PC-9 (cell line): ENCODE results near the gene TMEM121B. TPM values are rescaled to one million over a fixed set of nuclear protein-coding genes. Genes with fewer than 3 reads are reported as not detected.

ENCODE experiments used
- BruUV-seq: library from RNA; stranded (reverse); fragments of 400-500 nt; replicated peaks from 2 replicates; lab custom pipeline; 2021; lab: Mats Ljungman, UMichigan
- CTCF ChIA-PET: fragments of 300-600 bp; sonication (Branson Sonifier 250); formaldehyde crosslinking; loops from one replicate; lab custom pipeline; 2022; ENCODE audit warnings: antibody characterized with exemption; lab: Charles Lee
- POLR2A ChIA-PET: fragments of 300-600 bp; sonication (Branson Sonifier 250); formaldehyde crosslinking; loops from one replicate; lab custom pipeline; 2022; ENCODE audit warnings: antibody characterized with exemption; ENCODE audit not compliant: unreplicated experiment; lab: Charles Lee
- DNase-seq, 2 experiments: peaks; one replicate each; pipeline versions ENCODE4 v3.0.0 to v3.0.0-alpha.2; 2015 to 2022; ENCODE audit warnings: mixed read lengths in 1 of 2
- H2AFZ ChIP-seq: fragments of 200-600 bp; sonication (generic); 2 replicates; pipeline ENCODE4 v1.8.1; 2017; ENCODE audit warnings: antibody characterized with exemption
- H3F3A ChIP-seq: fragments of 200-600 bp; sonication (generic); 2 replicates; pipeline ENCODE4 v1.8.1; 2017; ENCODE audit warnings: antibody characterized with exemption, mild to moderate bottlenecking, low read depth; ENCODE audit not compliant: insufficient read depth
- H3K27ac ChIP-seq: fragments of 200-600 bp; sonication (generic); 2 replicates; pipeline ENCODE4 v1.6.1; 2016; ENCODE audit warnings: mixed run types
- H3K27me3 ChIP-seq: fragments of 200-600 bp; sonication (generic); 2 replicates; pipeline ENCODE4 v1.6.1; 2016; ENCODE audit warnings: low read depth, mixed run types; ENCODE audit not compliant: insufficient read depth
- H3K36me3 ChIP-seq: fragments of 200-600 bp; sonication (generic); 2 replicates; pipeline ENCODE4 v1.6.1; 2016; ENCODE audit warnings: low read depth, mixed run types
- H3K4me1 ChIP-seq: fragments of 200-600 bp; sonication (generic); replicated peaks from 2 replicates; pipeline ENCODE4 v1.6.1; 2016; ENCODE audit warnings: mixed run types; ENCODE audit not compliant: insufficient read depth
- H3K4me2 ChIP-seq: fragments of 200-600 bp; sonication (generic); 2 replicates; pipeline ENCODE4 v1.6.1; 2017; ENCODE audit warnings: mixed run types
- H3K4me3 ChIP-seq: fragments of 200-600 bp; sonication (generic); 2 replicates; pipeline ENCODE4 v1.6.1; 2016; ENCODE audit warnings: mixed run types
- H3K79me2 ChIP-seq: fragments of 200-600 bp; sonication (generic); 2 replicates; pipeline ENCODE4 v1.6.1; 2017; ENCODE audit warnings: low read depth, mixed run types
- H3K9me2 ChIP-seq: fragments of 200-600 bp; sonication (generic); 2 replicates; pipeline ENCODE4 v1.8.1; 2017; ENCODE audit warnings: mild to moderate bottlenecking; ENCODE audit not compliant: insufficient read depth
- H3K9me3 ChIP-seq: fragments of 200-600 bp; sonication (generic); 2 replicates; pipeline ENCODE4 v1.8.1; 2016; ENCODE audit warnings: low read depth; ENCODE audit not compliant: insufficient read depth
- H4K20me1 ChIP-seq: fragments of 200-600 bp; sonication (generic); 2 replicates; pipeline ENCODE4 v1.8.1; 2017; ENCODE audit not compliant: insufficient read depth
- EZH2 ChIP-seq: fragments of 200-600 bp; sonication (generic); IDR thresholded peaks from 2 replicates; pipeline ENCODE4 v1.8.0; 2017; ENCODE audit warnings: antibody characterized with exemption, low read depth
- intact Hi-C: fragments of 100-400 bp; cut with micrococcal nuclease; formaldehyde crosslinking; loops from one replicate; pipeline ENCODE4 v1.10.0; 2022; ENCODE audit not compliant: unreplicated experiment
- total RNA-seq: library from RNA; stranded (reverse); gene quantifications from 2 replicates; pipeline ENCODE4 v1.2.3, GENCODE V29; 2021
- TF ChIP-seq, protein P1 (sequence below): fragments of 200-600 bp; sonication (generic); conservative IDR thresholded peaks from 2 replicates; pipeline ENCODE4 v1.6.1; 2017; ENCODE audit warnings: mixed run types, antibody characterized with exemption, mild to moderate bottlenecking, moderate library complexity

TMEM121B gene
- total RNA-seq, 1 experiment from 2014 or later = not detected

DNA sequence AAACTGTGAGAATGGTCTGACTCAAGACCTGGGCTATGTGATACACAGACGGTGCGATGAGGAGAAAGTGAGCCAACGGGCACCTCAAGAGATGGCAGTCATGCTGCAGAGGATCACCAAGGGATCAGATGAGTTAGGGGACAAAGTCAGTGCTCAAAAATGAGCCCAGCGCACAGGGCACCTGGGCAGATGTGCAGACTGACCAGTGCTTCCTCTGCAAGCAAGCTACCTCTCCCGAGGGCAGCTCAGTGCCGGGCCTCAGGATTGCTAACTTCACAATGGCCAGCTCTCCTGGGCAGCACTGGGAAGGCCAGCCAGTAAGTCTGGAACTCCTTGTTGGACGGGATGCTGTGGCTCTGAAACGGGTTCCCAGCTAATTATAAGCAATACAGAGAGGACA, 22.7 kb upstream of the TMEM121B start:
- Histone ChIP-seq H3K9me3 (no peaks in the 10 kb centered on the region), H3K4me1 (no peaks in the 10 kb centered on the region), H3K4me3 (no peak overlapping the region), H3F3A (no peaks in the 10 kb centered on the region), H3K27ac (no peak overlapping the region), H3K36me3 (no peaks in the 10 kb centered on the region), H4K20me1 (no peaks in the 10 kb centered on the region), H3K4me2 (no peak overlapping the region), H3K79me2 (no peaks in the 10 kb centered on the region), H2AFZ (no peak overlapping the region), H3K27me3 (no peaks in the 10 kb centered on the region), H3K9me2 (no peaks in the 10 kb centered on the region)
- intact Hi-C loops = no loop called here
- no TSS peak for BruUV-seq
- TF ChIP-seq, protein P1, sequence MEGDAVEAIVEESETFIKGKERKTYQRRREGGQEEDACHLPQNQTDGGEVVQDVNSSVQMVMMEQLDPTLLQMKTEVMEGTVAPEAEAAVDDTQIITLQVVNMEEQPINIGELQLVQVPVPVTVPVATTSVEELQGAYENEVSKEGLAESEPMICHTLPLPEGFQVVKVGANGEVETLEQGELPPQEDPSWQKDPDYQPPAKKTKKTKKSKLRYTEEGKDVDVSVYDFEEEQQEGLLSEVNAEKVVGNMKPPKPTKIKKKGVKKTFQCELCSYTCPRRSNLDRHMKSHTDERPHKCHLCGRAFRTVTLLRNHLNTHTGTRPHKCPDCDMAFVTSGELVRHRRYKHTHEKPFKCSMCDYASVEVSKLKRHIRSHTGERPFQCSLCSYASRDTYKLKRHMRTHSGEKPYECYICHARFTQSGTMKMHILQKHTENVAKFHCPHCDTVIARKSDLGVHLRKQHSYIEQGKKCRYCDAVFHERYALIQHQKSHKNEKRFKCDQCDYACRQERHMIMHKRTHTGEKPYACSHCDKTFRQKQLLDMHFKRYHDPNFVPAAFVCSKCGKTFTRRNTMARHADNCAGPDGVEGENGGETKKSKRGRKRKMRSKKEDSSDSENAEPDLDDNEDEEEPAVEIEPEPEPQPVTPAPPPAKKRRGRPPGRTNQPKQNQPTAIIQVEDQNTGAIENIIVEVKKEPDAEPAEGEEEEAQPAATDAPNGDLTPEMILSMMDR = no peak
- no peak for TF ChIP-seq EZH2
- ChIA-PET CTCF (interaction anchor here (0.5 kb wide), 1 partner anchor 535 kb away, joined by 3 read pairs; no protein-coding TSS in a partner anchor), POLR2A (interaction anchor here (0.6 kb wide), 1 partner anchor 27 kb away, joined by 3 read pairs; no protein-coding TSS in a partner anchor)
- no peak for DNase-seq

DNA sequence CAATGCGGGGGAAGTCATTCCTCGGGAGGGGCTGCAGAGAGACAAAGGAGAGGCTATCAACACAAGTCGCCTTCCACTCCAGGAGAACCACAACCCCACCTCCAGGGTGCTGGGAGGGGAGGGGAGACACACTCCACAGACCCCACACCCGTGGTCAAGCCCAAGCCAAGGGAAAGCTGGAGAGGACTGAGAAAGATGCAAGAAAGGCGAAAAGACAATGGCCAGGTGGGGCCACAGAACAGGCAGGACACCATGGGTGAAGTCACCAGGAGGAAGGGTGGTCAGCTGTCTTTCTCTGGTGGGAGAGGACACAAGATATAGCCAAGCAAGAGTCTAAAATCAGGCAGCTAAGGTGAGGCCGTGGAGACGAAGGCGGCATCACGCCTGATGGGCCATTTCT, 21.9 kb upstream of the TMEM121B start:
- Histone ChIP-seq H3K27ac (no peak overlapping the region), H3K36me3 (no peaks in the 10 kb centered on the region), H3K79me2 (no peaks in the 10 kb centered on the region), H3F3A (no peaks in the 10 kb centered on the region), H3K9me3 (no peaks in the 10 kb centered on the region), H3K4me2 (no peak overlapping the region), H4K20me1 (no peaks in the 10 kb centered on the region), H3K9me2 (no peaks in the 10 kb centered on the region), H2AFZ (no peak overlapping the region), H3K4me3 (no peak overlapping the region), H3K4me1 (no peaks in the 10 kb centered on the region), H3K27me3 (no peaks in the 10 kb centered on the region)
- CTCF ChIA-PET = interaction anchor here (0.5 kb wide), 1 partner anchor 535 kb away, joined by 3 read pairs; no protein-coding TSS in a partner anchor
- DNase-seq = no peak
- POLR2A ChIA-PET = interaction anchor here (0.6 kb wide), 1 partner anchor 28 kb away, joined by 3 read pairs; no protein-coding TSS in a partner anchor
- intact Hi-C loops = no loop called here
- BruUV-seq = no TSS peak
- TF ChIP-seq, protein P1 = no peak
- no peak for TF ChIP-seq EZH2

DNA sequence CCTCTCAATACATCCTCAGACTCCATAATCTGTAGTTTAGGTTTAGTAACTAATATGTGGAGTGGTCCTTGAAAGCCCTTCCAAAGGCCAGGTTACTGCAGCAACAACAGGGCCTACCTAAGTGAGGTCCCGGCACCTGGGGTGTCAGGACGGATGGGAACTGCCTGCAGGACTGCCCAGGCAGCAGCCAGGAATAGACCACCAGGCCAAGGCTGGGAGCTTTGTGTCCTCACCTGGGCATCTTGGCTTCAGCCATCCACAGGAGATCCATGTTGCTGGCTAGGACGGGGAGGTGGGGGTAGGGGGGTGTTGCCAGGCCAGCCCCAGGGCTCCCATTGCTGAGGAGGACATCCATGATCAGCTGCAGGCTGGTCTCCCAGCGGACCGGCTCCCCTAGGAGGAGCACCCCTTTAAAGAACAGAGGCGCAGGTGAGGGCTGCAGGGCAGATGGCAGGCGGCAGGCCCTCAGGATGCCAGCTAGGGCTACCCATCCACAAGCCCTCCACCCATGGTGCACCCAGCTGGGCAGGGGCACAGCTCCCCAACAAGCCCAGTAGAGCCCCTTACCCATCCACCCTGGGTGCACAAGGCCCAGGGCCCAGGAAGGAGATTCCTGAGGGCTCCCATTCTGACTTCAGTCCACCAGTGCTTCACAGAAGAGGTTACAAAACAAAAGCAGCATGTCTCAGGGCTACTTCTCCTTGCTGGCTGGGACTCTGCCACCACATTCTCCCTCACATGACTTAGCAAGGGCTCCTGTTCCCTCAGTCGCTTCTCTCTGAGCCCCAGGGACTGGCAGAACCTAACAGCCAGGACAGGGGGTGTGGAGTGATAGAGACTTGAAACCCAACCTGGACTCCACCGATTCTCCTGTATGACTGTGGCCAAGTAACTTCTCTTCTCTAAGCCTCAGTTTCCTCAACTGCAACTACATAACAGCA, 19.9 kb upstream of the TMEM121B start:
- H3K79me2 ChIP-seq = no peaks in the 10 kb centered on the region
- ChIA-PET CTCF (no interaction called here), POLR2A (no interaction called here)
- no peak overlapping the region for H2AFZ ChIP-seq
- H3K4me3 ChIP-seq = no peak overlapping the region
- intact Hi-C loops = no loop called here
- H3K4me1 ChIP-seq = no peaks in the 10 kb centered on the region
- H3K36me3 ChIP-seq = no peaks in the 10 kb centered on the region
- H4K20me1 ChIP-seq = no peaks in the 10 kb centered on the region
- TF ChIP-seq EZH2 = no peak
- TF ChIP-seq, protein P1 = no peak
- no peaks in the 10 kb centered on the region for H3F3A ChIP-seq
- no peak overlapping the region for H3K4me2 ChIP-seq
- BruUV-seq = no TSS peak
- no peak overlapping the region for H3K27ac ChIP-seq
- no peaks in the 10 kb centered on the region for H3K27me3 ChIP-seq
- DNase-seq = no peak
- H3K9me2 ChIP-seq = no peaks in the 10 kb centered on the region
- H3K9me3 ChIP-seq = no peaks in the 10 kb centered on the region
